Stimulated activated effector memory CD8-positive, alpha-beta T cell treated with anti-CD3 and anti-CD28 coated beads, Interleukin-12 subunit alpha, Interleukin-12 subunit beta, amount 100 ng/mL, for 72 hours (primary cell): ENCODE results near the gene DNLZ.
"Not testable (repeated sequence)": the region's sequence is repeated elsewhere in the genome, so short reads cannot be mapped to it uniquely, and the experiment has no call there.

ENCODE experiments used
- ATAC-seq: fragments of 150-1000 bp; cut with Tn5 transposase; 2 replicates; pipeline ENCODE4 v1.10.0; 2021
- DNase-seq, 2 donors: peaks; one replicate each; pipeline ENCODE4 v3.0.0; 2021 to 2022; ENCODE audit warnings: low spot score in 2 of 2
- H3K27ac Mint-ChIP-seq: one replicate; pipeline ENCODE4 v1.8.0; 2022; ENCODE audit warnings: mild to moderate bottlenecking, mixed read lengths
- H3K36me3 Mint-ChIP-seq: one replicate; pipeline ENCODE4 v1.8.0; 2022; ENCODE audit warnings: mild to moderate bottlenecking, mixed read lengths
- H3K4me1 Mint-ChIP-seq: one replicate; pipeline ENCODE4 v1.8.0; 2022; ENCODE audit warnings: mixed read lengths
- H3K4me3 Mint-ChIP-seq: one replicate; pipeline ENCODE4 v1.8.0; 2022; ENCODE audit warnings: mild to moderate bottlenecking, mixed read lengths
- H3K9me3 Mint-ChIP-seq: one replicate; pipeline ENCODE4 v1.8.0; 2022; ENCODE audit warnings: mixed read lengths

Gene DNLZ

GRCh38 chr9:136363106-136363948 lies at the start of gene DNLZ:
Gene DNLZ, minus strand, starts transcription at chr9:136363744. Its CDS starts 30 bp downstream, at chr9:136363714.
- peak within 1 kb of the TSS; percentile 66 for H3K4me3 Mint-ChIP-seq
- no peaks in the 10 kb centered on the region for H3K9me3 Mint-ChIP-seq
- peaks cover 9% of the 10 kb centered on the region for H3K4me1 Mint-ChIP-seq
- ATAC-seq (peak; percentile 84), DNase-seq (peak; percentile 89 to 97)
- peaks cover 11% of the 10 kb centered on the region for H3K36me3 Mint-ChIP-seq
- H3K27ac Mint-ChIP-seq: peak within 1 kb of the TSS; percentile 81

- Mint-ChIP-seq H3K36me3 (peaks cover 99% of the 10 kb centered on the region), H3K4me1 (peaks cover 44% of the 10 kb centered on the region), H3K27ac (no peak overlapping the region), H3K9me3 (no peaks in the 10 kb centered on the region), H3K4me3 (no peak overlapping the region)
- no peak for ATAC-seq
- no peak for DNase-seq
Measured at GRCh38 chr9:136412962-136413361, 49.4 kb upstream of the DNLZ start.

GRCh38 chr9:136411378-136411777 lies 47.8 kb upstream of the DNLZ start:
- Mint-ChIP-seq H3K27ac (peak overlapping the region; percentile 94), H3K4me1 (peaks cover 49% of the 10 kb centered on the region), H3K9me3 (no peaks in the 10 kb centered on the region), H3K36me3 (peaks cover 99% of the 10 kb centered on the region), H3K4me3 (peak overlapping the region; percentile 85)
- DNase-seq (no peak), ATAC-seq (no peak)

GRCh38 chr9:136410500-136411287 lies 47.1 kb upstream of the DNLZ start, which contains the start of the genes ENTR1 and PMPCA:
Gene ENTR1, minus strand, starts transcription at chr9:136410614. Its CDS starts 217 bp downstream, at chr9:136410397.
Gene PMPCA, plus strand, starts transcription at chr9:136410658. Its CDS starts 11 bp downstream, at chr9:136410669.
- peaks cover 98% of the 10 kb centered on the region for H3K36me3 Mint-ChIP-seq
- peak; percentile 89 for ATAC-seq
- H3K27ac Mint-ChIP-seq: peak within 1 kb of the TSS; percentile 94
- DNase-seq: peak; percentile 97 to 99
- H3K9me3 Mint-ChIP-seq: no peaks in the 10 kb centered on the region
- peak within 1 kb of the TSS; percentile 85 for H3K4me3 Mint-ChIP-seq
- peaks cover 49% of the 10 kb centered on the region for H3K4me1 Mint-ChIP-seq

- Mint-ChIP-seq H3K4me1 (peaks cover 56% of the 10 kb centered on the region), H3K27ac (peak overlapping the region; percentile 94)
- DNase-seq: peak; percentile 26 to 66
Measured at GRCh38 chr9:136409557-136410455, 46.3 kb upstream of the DNLZ start.

GRCh38 chr9:136407911-136408310 lies 44.4 kb upstream of the DNLZ start:
- ATAC-seq: no peak
- peak overlapping the region; percentile 77 for H3K27ac Mint-ChIP-seq
- no peak for DNase-seq
- no peaks in the 10 kb centered on the region for H3K9me3 Mint-ChIP-seq
- peaks cover 89% of the 10 kb centered on the region for H3K36me3 Mint-ChIP-seq
- H3K4me3 Mint-ChIP-seq: peak overlapping the region; percentile 85
- peaks cover 61% of the 10 kb centered on the region for H3K4me1 Mint-ChIP-seq

More at GRCh38 chr9:136409557-136410455, 46.3 kb upstream of the DNLZ start:
- Mint-ChIP-seq H3K36me3 (peaks cover 99% of the 10 kb centered on the region), H3K9me3 (no peaks in the 10 kb centered on the region), H3K4me3 (peak overlapping the region; percentile 85)
- peak; percentile 55 for ATAC-seq

- Mint-ChIP-seq H3K36me3 (peaks cover 88% of the 10 kb centered on the region), H3K4me1 (peaks cover 59% of the 10 kb centered on the region)
- H3K9me3 Mint-ChIP-seq, ATAC-seq, H3K4me3 Mint-ChIP-seq, DNase-seq, H3K27ac Mint-ChIP-seq: not testable (repeated sequence)
Measured at GRCh38 chr9:136407061-136407460, 43.5 kb upstream of the DNLZ start.

- not testable (repeated sequence) for H3K4me3 Mint-ChIP-seq, DNase-seq, ATAC-seq, H3K27ac Mint-ChIP-seq, H3K9me3 Mint-ChIP-seq
- Mint-ChIP-seq H3K4me1 (peaks cover 59% of the 10 kb centered on the region), H3K36me3 (peaks cover 85% of the 10 kb centered on the region)
Measured at GRCh38 chr9:136405904-136406303, 42.4 kb upstream of the DNLZ start.

- no peak for DNase-seq
- Mint-ChIP-seq H3K4me1 (peaks cover 62% of the 10 kb centered on the region), H3K4me3 (peak overlapping the region; percentile 76), H3K36me3 (peaks cover 80% of the 10 kb centered on the region), H3K27ac (peak overlapping the region; percentile 83), H3K9me3 (no peaks in the 10 kb centered on the region)
- no peak for ATAC-seq
Measured at GRCh38 chr9:136405481-136405880, 41.9 kb upstream of the DNLZ start.

GRCh38 chr9:136404801-136405136 lies 41.2 kb upstream of the DNLZ start:
- H3K27ac Mint-ChIP-seq: peak overlapping the region; percentile 83
- no peaks in the 10 kb centered on the region for H3K9me3 Mint-ChIP-seq
- peak overlapping the region; percentile 76 for H3K4me3 Mint-ChIP-seq
- no peak for DNase-seq
- peaks cover 73% of the 10 kb centered on the region for H3K36me3 Mint-ChIP-seq
- H3K4me1 Mint-ChIP-seq: peaks cover 61% of the 10 kb centered on the region
- ATAC-seq: no peak

GRCh38 chr9:136403915-136404800 lies 40.6 kb upstream of the DNLZ start:
- DNase-seq: peak; percentile 20 to 64
- H3K36me3 Mint-ChIP-seq: peaks cover 71% of the 10 kb centered on the region
- peaks cover 58% of the 10 kb centered on the region for H3K4me1 Mint-ChIP-seq
- peak overlapping the region; percentile 76 for H3K4me3 Mint-ChIP-seq
- H3K9me3 Mint-ChIP-seq: no peaks in the 10 kb centered on the region
- peak; percentile 55 for ATAC-seq
- peak overlapping the region; percentile 83 for H3K27ac Mint-ChIP-seq

GRCh38 chr9:136403538-136403914 lies 40.0 kb upstream of the DNLZ start:
- Mint-ChIP-seq H3K9me3 (no peaks in the 10 kb centered on the region), H3K4me3 (peak overlapping the region; percentile 76), H3K36me3 (peaks cover 71% of the 10 kb centered on the region), H3K27ac (peak overlapping the region; percentile 83), H3K4me1 (peaks cover 58% of the 10 kb centered on the region)
- ATAC-seq (peak; percentile 87), DNase-seq (peak; percentile 59 to 78)

- Mint-ChIP-seq H3K36me3 (peaks cover 71% of the 10 kb centered on the region), H3K27ac (peak overlapping the region; percentile 83), H3K4me1 (peaks cover 56% of the 10 kb centered on the region), H3K4me3 (no peak overlapping the region), H3K9me3 (no peaks in the 10 kb centered on the region)
- no peak for DNase-seq
- ATAC-seq: no peak
Measured at GRCh38 chr9:136402067-136402466, 38.5 kb upstream of the DNLZ start.
